DOHH2 (cell line): Measurements from ENCODE around the gene OXGR1.

Experiments
- CTCF ChIP-seq: fragments of 200-600 bp; sonication (generic); IDR thresholded peaks from one replicate; pipeline ENCODE4 v1.5.1; 2014; ENCODE audit warnings: antibody characterized with exemption, mild to moderate bottlenecking, low read depth, low read length; ENCODE audit not compliant: poor library complexity, severe bottlenecking
- EZH2phosphoT487 ChIP-seq: fragments of 200-600 bp; sonication (generic); IDR thresholded peaks from 2 replicates; pipeline ENCODE4 v1.6.1; 2017; ENCODE audit warnings: borderline replicate concordance, mild to moderate bottlenecking, antibody characterized with exemption, low read length, moderate library complexity, mixed read lengths

GRCh38 chr13:97021241-97021640 is 27.0 kb upstream of the OXGR1 start:
- TF ChIP-seq CTCF (no peak), EZH2phosphoT487 (no peak)
